A673 (cell line): ENCODE data around the gene TELO2. TPM values are rescaled to one million over a fixed set of nuclear protein-coding genes. Genes with fewer than 3 reads are reported as not detected.

Experiments
- BruUV-seq: library from RNA; stranded (reverse); fragments of 400-500 nt; replicated peaks from 2 replicates; lab custom pipeline; 2021; lab: Mats Ljungman, UMichigan
- CTCF ChIA-PET: fragments of 300-600 bp; sonication (Branson Sonifier 250); formaldehyde crosslinking; loops from one replicate; lab custom pipeline; 2022; ENCODE audit warnings: antibody characterized with exemption; lab: Charles Lee
- POLR2A ChIA-PET: fragments of 300-600 bp; sonication (Branson Sonifier 250); formaldehyde crosslinking; loops from one replicate; lab custom pipeline; 2022; ENCODE audit warnings: antibody characterized with exemption; ENCODE audit not compliant: low non-redundant PET; lab: Charles Lee
- DNase-seq: peaks from one replicate; pipeline ENCODE4 v3.0.0-alpha.2; 2015; ENCODE audit warnings: low spot score
- H3K27ac ChIP-seq: fragments of 200-600 bp; sonication (generic); 2 replicates; pipeline ENCODE4 v1.5.1; 2016; ENCODE audit warnings: mixed run types, low read depth, mild to moderate bottlenecking, mixed read lengths, antibody characterized with exemption, low read length; ENCODE audit not compliant: poor library complexity, severe bottlenecking
- H3K27me3 ChIP-seq: fragments of 200-600 bp; sonication (generic); replicated peaks from 2 replicates; pipeline ENCODE4 v1.6.1; 2017; ENCODE audit warnings: mixed run types, low read depth, mild to moderate bottlenecking, mixed read lengths, antibody characterized with exemption, low read length; ENCODE audit not compliant: insufficient read depth, poor library complexity
- H3K36me3 ChIP-seq: fragments of 200-600 bp; sonication (generic); 2 replicates; pipeline ENCODE4 v1.6.1; 2016; ENCODE audit warnings: mixed run types, mild to moderate bottlenecking, mixed read lengths, antibody characterized with exemption, low read length; ENCODE audit not compliant: insufficient read depth, poor library complexity, severe bottlenecking
- H3K4me1 ChIP-seq: fragments of 200-600 bp; sonication (generic); 2 replicates; pipeline ENCODE4 v1.6.1; 2017; ENCODE audit warnings: mixed run types, mild to moderate bottlenecking, mixed read lengths, antibody characterized with exemption, low read length; ENCODE audit not compliant: insufficient read depth, poor library complexity, severe bottlenecking
- H3K4me3 ChIP-seq: fragments of 200-600 bp; sonication (generic); 2 replicates; pipeline ENCODE4 v1.5.1; 2016; ENCODE audit warnings: low read depth, mixed run types, mild to moderate bottlenecking, mixed read lengths, low read length; ENCODE audit not compliant: poor library complexity, severe bottlenecking
- H3K9me3 ChIP-seq: fragments of 200-600 bp; sonication (generic); 2 replicates; pipeline ENCODE4 v1.6.1; 2016; ENCODE audit warnings: mixed run types, low read depth, mild to moderate bottlenecking, mixed read lengths, antibody characterized with exemption, low read length; ENCODE audit not compliant: poor library complexity, severe bottlenecking
- EZH2 ChIP-seq: fragments of 200-600 bp; sonication (generic); IDR thresholded peaks from 2 replicates; pipeline ENCODE4 v1.6.1; 2017; ENCODE audit warnings: borderline replicate concordance, low read depth, mild to moderate bottlenecking, mixed read lengths, antibody characterized with exemption, low read length; ENCODE audit not compliant: poor library complexity, severe bottlenecking
- intact Hi-C: fragments of 100-400 bp; cut with micrococcal nuclease; formaldehyde crosslinking; loops from one replicate; pipeline ENCODE4 v1.10.0; 2022; ENCODE audit not compliant: unreplicated experiment
- total RNA-seq: library from RNA; stranded (reverse); gene quantifications from 2 replicates; pipeline ENCODE4 v1.2.3, GENCODE V29; 2021
- TF ChIP-seq, protein P1 (sequence below): fragments of 300-800, 200-600 bp; sonication (generic); conservative IDR thresholded peaks from 2 replicates; pipeline ENCODE4 v1.5.1; 2017; ENCODE audit warnings: low read depth, mild to moderate bottlenecking, antibody characterized with exemption, low read length, moderate library complexity, mixed read lengths

The TELO2 gene
- total RNA-seq, 1 experiment from 2014 or later, result 67.0 TPM

DNA sequence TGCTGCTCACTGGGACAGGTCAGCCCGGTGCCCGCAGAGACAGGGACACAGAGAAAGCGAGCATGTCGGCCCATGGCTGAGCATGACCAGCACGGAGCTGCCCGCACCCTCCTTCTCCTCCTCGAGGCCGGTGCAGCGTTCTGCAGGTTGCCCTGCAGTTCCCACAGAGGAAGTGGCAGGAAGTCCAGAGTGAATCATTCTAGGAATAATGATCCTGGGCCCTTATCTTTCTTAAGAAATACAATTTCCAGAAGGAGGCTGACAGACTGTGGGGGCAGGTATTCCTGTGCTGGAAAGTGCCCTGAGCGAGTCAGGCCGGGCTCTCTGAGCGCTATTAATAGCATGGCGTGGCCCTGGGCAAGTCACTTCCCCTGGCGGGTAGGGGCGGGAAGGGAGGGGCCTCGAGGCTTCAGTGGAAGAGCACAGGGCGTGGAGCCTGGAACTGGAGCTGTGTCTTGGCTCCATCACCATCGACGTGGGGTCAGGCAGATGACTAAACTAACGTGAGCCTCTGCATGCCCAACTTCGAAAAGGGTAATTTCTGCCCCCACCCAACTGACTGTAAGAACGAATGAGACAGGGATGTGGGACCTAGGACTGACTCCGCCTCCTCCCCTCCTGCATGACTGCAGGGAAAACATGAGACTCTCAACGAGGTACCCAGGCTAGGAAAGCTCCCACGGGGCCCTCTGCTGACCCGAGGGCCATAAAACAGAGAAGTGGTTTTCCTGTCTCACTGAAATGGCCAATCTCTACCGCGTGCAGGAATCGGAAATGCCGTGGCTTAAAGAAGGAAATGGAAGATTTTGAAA is 50.1 kb downstream of the TELO2 start:
- intact Hi-C loops, result no loop called here
- BruUV-seq, result no TSS peak
- Histone ChIP-seq H3K27ac (no peak overlapping the region), H3K9me3 (no peaks in the 10 kb centered on the region), H3K4me1 (peaks cover 21% of the 10 kb centered on the region), H3K36me3 (no peaks in the 10 kb centered on the region), H3K27me3 (no peaks in the 10 kb centered on the region), H3K4me3 (no peak overlapping the region)
- POLR2A ChIA-PET, result no interaction called here
- CTCF ChIA-PET, result no interaction called here
- TF ChIP-seq EZH2, result no peak
- TF ChIP-seq, protein P1, sequence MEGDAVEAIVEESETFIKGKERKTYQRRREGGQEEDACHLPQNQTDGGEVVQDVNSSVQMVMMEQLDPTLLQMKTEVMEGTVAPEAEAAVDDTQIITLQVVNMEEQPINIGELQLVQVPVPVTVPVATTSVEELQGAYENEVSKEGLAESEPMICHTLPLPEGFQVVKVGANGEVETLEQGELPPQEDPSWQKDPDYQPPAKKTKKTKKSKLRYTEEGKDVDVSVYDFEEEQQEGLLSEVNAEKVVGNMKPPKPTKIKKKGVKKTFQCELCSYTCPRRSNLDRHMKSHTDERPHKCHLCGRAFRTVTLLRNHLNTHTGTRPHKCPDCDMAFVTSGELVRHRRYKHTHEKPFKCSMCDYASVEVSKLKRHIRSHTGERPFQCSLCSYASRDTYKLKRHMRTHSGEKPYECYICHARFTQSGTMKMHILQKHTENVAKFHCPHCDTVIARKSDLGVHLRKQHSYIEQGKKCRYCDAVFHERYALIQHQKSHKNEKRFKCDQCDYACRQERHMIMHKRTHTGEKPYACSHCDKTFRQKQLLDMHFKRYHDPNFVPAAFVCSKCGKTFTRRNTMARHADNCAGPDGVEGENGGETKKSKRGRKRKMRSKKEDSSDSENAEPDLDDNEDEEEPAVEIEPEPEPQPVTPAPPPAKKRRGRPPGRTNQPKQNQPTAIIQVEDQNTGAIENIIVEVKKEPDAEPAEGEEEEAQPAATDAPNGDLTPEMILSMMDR, result no peak
- peak; percentile 78 for DNase-seq

DNA sequence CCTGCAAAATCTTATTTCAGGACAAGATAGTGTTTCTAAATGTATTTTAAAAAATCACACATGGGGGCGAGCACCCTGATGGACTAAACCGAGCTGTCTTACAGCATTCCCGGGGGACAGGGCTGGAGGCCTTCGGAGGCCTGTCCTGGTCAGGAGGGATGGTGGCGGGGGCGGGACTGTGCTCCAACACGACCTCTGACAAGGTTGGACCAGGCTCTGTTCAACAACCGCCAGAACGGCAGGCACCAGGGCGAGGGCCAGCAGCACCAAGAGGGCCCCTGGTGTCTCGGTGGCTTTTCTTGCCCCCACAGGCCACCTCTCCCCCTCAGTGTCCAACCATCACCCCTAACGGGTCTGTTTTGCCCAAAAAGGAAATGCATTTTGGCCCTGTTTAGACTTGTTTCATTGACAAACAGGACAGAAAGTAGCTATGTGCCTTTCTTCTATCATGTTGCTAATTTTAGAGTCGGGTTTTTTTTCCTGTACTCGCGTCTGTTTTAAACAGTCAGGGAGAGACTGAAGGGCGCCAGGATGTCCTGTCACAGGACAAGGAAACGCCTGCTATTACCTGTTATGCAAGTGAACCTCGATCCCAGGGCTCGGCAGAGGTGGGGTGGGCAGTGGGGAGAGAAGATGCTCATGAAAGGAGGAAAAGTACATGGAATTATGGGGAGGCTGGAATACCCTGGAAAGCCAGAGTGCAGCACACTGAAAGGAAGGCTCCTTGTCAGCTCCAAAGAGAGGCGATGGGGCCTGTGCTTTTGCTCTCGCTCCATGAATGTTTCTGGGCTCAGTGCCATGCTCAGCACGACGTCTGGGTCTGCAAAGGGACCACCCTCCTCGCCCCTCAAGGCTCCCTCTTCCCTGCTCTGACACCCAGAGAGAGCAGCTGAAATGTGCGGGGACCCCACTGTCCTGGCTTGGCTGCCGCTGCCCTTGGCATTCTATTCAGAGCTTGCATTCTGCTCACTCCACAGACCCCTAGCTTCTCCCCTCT is 52.2 kb downstream of the TELO2 start:
- ChIA-PET POLR2A (interaction anchor here (0.5 kb wide), 1 partner anchor 53 kb away, joined by 5 read pairs; no protein-coding TSS in a partner anchor), CTCF (interaction anchor here (0.6 kb wide), 1 partner anchor 159 kb away, joined by 3 read pairs; no protein-coding TSS in a partner anchor)
- intact Hi-C loops, result no loop called here
- peak overlapping the region; percentile 53 for H3K27ac ChIP-seq
- no peaks in the 10 kb centered on the region for H3K36me3 ChIP-seq
- peaks cover 21% of the 10 kb centered on the region for H3K4me1 ChIP-seq
- no TSS peak for BruUV-seq
- H3K27me3 ChIP-seq, result no peaks in the 10 kb centered on the region
- no peaks in the 10 kb centered on the region for H3K9me3 ChIP-seq
- DNase-seq, result peak; percentile 40
- no peak overlapping the region for H3K4me3 ChIP-seq
- TF ChIP-seq EZH2, result no peak
- TF ChIP-seq, protein P1, result no peak

DNA sequence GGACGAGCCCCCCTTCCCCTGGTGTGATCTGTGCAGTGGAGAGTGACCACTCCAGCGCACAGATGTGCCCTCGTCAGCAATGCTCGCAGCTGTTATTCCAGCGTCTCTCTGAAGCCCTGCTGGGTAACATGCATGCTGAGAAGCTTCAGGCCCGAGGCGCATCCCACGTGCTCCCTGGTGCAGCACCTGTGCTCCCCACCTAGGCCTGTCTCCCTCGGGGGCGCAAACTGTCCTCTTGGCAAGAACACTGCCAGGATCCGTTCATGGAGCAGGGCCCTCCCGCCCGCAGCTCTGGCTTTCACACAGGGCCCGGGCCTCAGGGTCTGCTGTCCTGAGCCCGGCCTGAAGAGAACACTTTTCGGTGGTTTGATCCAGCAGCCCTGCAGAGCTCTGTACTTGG is 53.3 kb downstream of the TELO2 start:
- no TSS peak for BruUV-seq
- Histone ChIP-seq H3K4me1 (peaks cover 21% of the 10 kb centered on the region), H3K36me3 (no peaks in the 10 kb centered on the region), H3K27ac (no peak overlapping the region), H3K9me3 (no peaks in the 10 kb centered on the region), H3K4me3 (no peak overlapping the region), H3K27me3 (no peaks in the 10 kb centered on the region)
- TF ChIP-seq, protein P1, result no peak
- TF ChIP-seq EZH2, result no peak
- ChIA-PET POLR2A (no interaction called here), CTCF (interaction anchor here (0.6 kb wide), 1 partner anchor 158 kb away, joined by 3 read pairs; no protein-coding TSS in a partner anchor)
- no peak for DNase-seq
- intact Hi-C loops, result no loop called here
